HG03097 (cell line): ENCODE data around the gene CINP.

Experiments used
- ATAC-seq: cut with Tn5 transposase; IDR thresholded peaks from one replicate; pipeline ENCODE4 v1.9.1; 2021; ENCODE audit not compliant: unreplicated experiment, low FRiP score

Gene CINP

DNA sequence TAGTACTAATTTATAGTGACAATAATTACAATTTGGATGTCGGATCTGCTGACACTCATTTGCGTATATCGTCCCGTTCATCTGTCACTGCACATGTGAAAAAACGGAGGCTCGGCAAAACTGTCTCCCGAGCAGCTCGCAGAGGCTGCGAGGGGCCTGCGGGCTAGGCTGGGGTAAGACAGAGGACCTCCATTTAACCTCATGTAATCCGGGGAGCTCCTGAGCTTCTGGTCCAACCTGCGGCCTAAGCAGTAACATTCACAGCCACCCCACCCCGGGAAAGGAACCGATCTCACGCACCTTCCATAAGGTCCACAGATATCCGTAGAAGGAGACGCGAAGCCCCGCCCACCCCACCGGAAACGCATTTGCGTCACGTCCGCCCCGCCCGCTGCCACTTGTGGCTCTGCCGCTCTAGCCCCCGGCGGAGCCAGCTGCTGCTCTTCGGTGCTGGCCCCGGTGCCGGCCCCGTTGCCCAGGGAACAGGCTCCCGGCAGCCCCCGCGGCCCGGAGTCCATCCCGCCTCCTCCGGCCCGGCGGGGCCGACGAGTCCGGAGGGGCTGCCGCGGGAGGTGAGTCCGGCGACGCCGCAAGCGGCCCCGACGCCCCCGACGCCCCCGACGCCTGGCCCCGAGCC, at the start of gene CINP, which contains the start of gene TECPR2:
Gene CINP, minus strand, starts transcription at position 346 of the 637 bp plus-strand sequence. Its CDS starts 39 bp downstream, at position 307.
Gene TECPR2, plus strand, starts transcription at position 397 of the 637 bp plus-strand sequence. CDS start 13,781 bp downstream, outside the sequence.
- peak; percentile 89 for ATAC-seq

GRCh38 chr14:102408724-102409123, 46.0 kb upstream of the CINP start:
- no peak for ATAC-seq

DNA sequence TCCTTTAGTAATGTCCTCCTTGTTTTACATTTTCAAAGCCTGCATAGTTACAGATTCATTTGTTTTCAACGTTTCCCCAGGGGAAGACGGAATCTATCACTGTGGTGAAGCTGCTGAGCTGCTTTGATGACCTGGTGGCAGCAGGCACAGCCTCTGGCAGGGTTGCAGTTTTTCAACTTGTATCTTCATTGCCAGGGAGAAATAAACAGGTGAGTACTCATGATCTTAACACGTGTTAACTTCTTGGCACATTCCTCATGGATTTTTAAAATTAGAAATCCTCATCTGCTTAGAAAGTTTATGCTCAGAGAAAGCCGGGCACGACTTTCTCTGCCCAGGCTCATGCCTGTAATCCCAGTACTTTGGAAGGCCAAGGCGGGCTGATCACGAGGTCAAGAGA, 44.6 kb upstream of the CINP start:
- no peak for ATAC-seq

GRCh38 chr14:102403028-102403427, 40.3 kb upstream of the CINP start:
- no peak for ATAC-seq

- no peak for ATAC-seq
These were observed 33.8 kb upstream of the CINP start for GRCh38 chr14:102396521-102396920.

DNA sequence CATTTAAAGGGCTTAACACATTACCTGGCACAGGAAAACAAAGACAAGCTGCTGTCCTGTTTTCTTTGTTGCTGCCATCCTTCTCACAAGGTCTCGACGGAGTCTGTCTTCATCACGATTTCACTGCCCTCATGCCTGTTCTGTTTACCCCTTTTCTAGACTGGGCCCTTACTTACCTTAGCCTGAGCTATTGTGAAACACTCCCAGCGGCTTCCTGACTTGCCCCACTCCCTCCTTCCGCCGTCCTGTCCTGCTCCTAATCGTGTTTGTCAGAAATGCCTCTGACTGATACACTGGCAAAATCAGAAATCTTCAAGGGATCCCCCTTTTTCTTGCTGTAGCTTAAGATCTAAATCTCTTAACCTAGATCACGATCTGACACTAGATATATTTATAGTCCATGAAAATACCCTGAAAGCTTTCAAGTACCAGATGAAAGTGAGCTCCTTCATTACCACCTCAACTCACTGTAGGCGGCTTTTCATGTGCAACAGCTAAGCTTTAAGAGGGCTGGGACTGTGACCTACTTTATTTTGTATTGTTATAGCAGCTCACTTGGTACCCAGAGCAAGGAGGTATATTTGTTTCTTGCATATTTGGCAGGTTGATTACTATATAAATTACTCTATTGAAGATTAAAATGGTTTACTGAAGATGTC, 32.2 kb upstream of the CINP start:
- ATAC-seq: no peak

DNA sequence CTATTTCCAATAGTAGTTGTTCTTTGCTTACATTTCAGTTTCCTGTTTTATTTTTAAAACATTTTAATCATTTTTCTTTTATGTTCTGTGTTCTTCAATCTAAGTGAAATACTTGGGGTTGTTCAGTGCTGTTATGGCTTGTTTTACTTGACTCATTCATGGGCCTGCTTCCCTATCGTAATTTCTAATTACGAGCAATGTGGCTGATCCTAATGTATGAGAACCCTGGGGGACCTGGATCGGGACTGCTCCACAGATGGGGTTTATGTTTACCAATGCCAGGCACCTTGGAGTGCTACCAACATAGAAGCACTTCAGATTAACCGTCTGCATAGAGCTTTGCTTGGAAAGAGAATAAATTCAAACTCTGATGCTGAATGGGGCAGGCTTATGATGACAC, 29.8 kb upstream of the CINP start:
- ATAC-seq: no peak

DNA sequence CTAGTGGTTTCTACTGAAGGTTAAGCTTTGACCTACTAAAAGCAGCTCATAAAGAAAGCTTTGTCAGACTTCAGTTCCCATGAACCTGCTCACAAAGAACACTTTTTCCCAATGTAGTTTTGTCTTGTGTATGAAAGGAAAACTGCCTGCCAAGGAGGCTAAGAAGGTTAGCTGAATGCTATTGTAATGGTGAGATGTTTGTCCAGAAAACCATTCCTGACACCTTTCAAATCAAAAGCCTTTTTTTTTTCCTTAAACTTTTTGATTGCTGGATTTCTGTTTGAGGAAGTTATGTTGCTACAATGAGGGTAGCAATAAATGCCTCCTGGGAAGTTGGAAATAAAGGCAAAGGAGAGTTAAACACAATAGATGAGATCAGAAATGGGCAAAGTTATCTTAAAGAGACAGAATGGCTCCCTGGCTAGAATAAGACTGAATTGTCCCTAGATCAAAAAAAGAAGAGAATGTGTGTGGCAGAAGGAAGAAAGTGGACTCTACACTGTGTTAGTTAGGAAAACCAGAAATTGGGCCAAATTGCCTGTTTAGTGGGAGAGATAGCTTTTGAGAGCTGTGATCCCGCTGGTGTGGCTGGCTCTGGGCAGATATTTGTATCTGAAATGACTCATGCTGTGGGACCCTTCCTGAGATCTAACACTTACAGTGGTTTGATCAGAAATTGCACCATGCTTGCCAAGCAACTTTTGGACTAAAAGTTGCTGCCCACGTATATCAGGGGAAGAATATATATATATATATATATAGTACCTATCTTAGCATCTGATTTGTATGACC, 27.6 kb upstream of the CINP start:
- ATAC-seq: no peak

DNA sequence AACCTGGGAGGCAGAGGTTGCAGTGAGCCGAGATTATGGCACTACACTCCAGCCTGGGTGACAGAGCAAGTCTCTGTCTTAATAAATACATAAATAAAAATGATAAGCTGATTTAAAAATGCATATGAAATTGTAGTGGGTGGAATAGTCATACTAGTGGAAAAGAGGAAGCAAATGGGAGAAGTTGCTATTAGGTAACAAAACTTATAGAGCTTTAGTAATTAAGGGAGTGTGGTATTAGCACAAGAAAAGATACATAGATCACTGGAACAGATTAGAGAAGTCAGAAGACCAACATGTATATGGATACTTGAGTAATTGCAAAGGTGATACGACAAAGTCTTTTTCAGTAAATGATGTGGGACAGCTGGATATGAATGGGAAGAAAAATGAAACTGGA, 26.6 kb upstream of the CINP start:
- ATAC-seq: no peak

DNA sequence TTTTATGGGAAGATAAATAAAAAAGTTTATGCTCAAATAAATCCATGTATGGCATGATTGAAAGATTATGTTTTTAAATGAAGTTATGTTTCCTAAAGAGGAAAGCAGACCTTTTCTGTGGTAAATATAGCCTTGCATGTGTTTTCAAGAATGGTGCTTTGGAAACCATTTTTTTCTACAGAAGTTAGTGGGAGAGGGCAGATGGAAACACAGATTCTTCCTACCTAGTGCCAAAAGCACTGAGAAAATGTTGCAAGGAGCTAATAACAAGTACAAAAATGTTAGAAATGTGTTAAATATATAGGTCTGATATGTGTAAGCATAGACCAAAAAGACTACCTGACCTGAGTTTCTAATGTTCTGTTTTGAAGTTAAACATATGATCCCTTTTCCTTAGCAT, 24.4 kb upstream of the CINP start:
- no peak for ATAC-seq

- no peak for ATAC-seq
These were observed 16.1 kb upstream of the CINP start for GRCh38 chr14:102378830-102379229.

- no peak for ATAC-seq
These were observed 15.0 kb upstream of the CINP start for GRCh38 chr14:102377696-102378095.

DNA sequence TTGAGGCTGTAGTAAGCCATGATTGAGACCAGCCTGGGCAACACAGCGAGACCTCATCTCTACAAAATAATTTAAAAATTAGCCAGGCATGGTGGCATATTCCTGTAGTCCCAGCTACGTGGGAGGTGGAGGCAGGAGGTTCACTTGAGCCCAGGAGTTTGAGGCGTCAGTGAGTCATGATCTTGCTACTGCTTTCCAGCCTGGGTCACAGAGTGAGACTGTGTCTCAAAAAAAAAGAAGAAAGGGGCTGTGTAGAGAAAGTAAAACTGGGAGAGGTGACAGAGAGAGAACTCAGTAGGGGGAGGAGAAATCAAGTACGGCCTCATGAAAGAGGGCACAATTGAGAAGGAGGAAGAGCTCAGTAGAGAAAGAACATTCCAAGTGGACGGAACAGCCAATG, 12.4 kb upstream of the CINP start:
- no peak for ATAC-seq

GRCh38 chr14:102374264-102374663, 11.6 kb upstream of the CINP start:
- ATAC-seq: no peak

GRCh38 chr14:102373110-102373509, 10.4 kb upstream of the CINP start:
- ATAC-seq: no peak

- ATAC-seq: no peak
These were observed 8.7 kb upstream of the CINP start for GRCh38 chr14:102371361-102371760.

DNA sequence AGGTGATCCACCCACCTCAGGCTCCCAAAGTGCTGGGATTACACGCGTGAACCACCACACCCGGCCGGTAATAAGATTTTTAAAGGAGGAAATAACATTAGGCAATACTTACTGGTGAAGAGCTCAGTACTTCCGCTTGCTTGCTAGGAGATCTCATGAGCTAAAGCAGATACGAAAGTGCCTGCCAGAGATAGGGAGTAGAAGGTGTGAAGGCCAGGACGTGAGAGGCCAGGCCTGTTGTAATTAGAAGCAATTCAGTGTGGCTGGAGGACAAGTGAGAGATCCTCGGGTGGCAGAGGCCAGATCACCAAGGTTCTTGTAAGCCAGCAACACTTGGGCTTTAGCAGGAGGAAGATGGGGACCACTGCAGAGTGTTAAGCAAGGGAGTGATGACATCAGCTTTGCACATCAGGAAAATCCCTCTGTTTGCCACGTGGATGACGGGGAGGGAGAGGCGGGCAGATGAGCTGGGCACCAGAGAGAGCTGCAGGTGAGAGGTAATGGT, 7.7 kb upstream of the CINP start:
- ATAC-seq: no peak

DNA sequence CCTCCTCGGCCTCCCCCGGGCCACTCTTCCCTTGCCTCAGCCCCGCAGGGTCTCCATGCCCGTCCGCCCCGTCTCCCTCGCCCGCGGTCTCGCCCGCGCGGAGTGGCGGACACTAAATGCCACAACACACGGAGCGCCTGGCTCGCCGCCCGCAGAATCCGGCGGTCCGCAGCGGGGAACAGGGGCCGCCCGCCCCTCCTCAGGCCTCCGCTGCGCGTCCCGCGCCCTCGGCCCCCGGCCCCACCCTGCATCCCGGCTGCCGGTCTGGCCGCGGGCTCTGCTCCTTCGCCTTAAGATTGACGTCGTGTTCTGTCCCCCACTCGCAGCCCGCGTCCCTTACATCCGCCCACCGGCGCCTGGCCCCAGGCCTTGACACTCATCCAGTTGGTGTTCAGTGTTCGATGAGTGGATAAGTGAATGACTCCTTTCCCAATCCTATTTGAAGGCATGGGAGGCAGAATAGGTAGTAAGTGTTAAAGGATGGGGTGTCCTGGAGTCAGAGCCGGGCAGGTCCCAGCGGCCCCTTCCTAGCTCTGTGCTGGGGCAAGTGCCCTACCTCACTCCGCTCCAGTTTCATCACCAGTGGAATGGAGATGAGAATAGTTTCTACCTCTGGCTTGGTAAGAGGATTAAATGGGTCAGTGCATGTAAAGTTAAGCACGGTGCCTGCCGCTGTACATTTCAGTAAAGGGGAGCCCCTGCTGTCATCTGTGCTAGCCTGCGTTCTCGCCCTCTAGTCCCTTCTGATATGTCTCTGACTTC, 673 bp upstream of the CINP start:
- peak; percentile 19 for ATAC-seq

DNA sequence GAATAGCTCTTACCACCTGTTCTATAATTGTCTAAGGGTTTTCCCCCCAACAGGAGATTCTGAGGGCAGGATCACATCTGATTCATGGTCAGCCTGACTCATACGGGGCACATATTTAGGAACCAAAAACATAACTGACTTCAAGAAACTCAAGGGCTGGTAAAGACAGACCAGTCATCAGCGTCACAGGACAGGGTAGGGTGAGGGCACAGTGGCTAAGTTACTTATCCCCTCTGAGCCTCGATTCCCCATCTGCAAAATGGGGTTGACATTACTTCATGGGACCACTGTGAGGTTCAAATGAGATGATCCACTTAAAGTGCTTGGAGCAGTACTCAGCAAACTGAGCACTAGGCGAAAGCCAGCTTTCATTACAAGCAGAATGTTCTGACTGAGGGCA, 606 bp downstream of the CINP start:
- no peak for ATAC-seq

- no peak for ATAC-seq
These were observed 2.3 kb downstream of the CINP start for GRCh38 chr14:102360388-102360787.

DNA sequence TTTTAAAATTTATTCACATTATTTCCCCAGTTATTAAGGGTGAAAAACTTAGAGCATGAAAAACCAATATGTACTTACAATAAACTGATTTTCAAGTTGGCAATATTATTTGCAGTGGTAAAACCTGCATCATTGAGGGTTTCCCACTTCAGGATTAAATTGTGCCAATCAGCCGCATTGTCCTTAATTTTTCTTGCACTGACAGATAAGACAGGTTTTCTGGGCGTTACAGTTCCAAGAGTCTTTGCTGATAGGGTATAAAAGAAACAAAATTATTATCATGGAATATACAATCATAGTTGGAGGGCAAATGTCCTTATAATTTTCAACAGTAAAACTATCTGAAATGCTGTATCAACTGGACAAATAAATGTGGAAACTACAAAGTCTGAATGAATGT, 3.3 kb downstream of the CINP start:
- no peak for ATAC-seq
